ENCODE data around the gene MAGIX. TPM values are rescaled to one million over a fixed set of nuclear protein-coding genes. Genes with fewer than 3 reads are reported as not detected.
"Not testable (repeated sequence)": the region's sequence is repeated elsewhere in the genome, so short reads cannot be mapped to it uniquely, and the experiment has no call there.

The MAGIX gene
- 0.92 TPM for polyA plus RNA-seq (2013, experiment 1 of 2)
- polyA plus RNA-seq (2013, experiment 2 of 2) = 0.51 TPM

DNA sequence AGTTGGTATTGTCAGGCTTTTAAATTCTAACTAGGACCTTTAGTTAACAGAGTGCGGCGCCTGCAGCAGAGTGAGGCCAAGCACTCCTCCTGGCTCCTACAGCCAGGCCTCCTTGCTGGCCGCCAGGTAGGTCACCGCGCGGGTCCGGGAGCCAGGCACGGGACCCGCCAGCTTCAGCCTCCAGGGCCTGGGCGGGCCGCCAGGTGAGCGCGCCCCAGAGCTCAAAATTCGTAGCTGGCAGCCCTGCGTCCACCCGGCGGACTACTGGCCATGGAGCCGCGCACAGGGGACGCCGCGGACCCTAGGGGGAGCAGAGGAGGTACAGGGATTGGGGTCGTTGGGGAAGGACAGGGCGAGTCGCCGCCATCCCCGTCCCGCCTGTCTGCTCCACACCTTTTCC lies at the start of gene MAGIX:
TSS of gene MAGIX (plus strand) at position 139 of the 400 bp plus-strand sequence. CDS start at position 271, 132 bp downstream.
- peak within 1 kb of the TSS; percentile 5 for H3K4me3 ChIP-seq (ENCODE audit: extremely low read depth, insufficient read depth, low read length, poor library complexity, severe bottlenecking)

DNA sequence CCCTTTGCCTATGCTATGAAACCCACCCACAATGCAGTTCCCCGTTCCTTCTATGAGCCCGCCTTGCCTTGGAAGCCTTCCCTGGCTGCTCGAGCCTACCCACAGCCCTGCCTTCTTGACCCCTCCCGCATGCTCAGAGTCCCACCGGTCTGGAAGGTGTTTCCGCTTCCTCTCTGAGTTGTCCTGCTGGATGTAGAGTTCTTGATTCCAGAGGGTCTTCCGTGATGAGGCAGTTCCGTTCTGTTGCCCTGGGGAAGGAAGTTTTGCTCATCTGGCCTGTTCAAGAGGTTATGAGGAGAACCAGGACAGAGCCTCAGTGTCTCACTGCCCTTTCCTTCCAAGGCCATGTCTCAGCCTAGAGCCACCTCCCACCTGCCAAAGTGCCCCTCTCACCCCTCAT lies 46.5 kb upstream of the MAGIX start:
- H3K4me1 ChIP-seq (ENCODE audit: control insufficient read depth, insufficient read depth, low read length, poor library complexity, severe bottlenecking) = no peaks in the 10 kb centered on the region
- H3K4me3 ChIP-seq (ENCODE audit: extremely low read depth, insufficient read depth, low read length, poor library complexity, severe bottlenecking) = no peak overlapping the region
- no peaks in the 10 kb centered on the region for H3K9me3 ChIP-seq (ENCODE audit: control insufficient read depth, low read length)
- WGBS, 2 experiments (ENCODE audit: insufficient coverage in 2 of 2) = no CpG with 5 or more reads among the region's 8 CpGs
- H3K27ac ChIP-seq (ENCODE audit: low read depth, low read length, severe bottlenecking) = no peak overlapping the region
- peaks cover 50% of the 10 kb centered on the region for H3K36me3 ChIP-seq (ENCODE audit: control insufficient read depth, insufficient read depth, low read length)

More for the DNA sequence above, at the start of gene MAGIX:
- H3K27ac ChIP-seq (ENCODE audit: low read depth, low read length, severe bottlenecking) = no peak within 1 kb of the TSS
- 54 to 67% methylated on average over 13 to 14 of the region's 28 CpGs for WGBS, 2 experiments (ENCODE audit: insufficient coverage in 2 of 2)
- no peaks in the 10 kb centered on the region for H3K36me3 ChIP-seq (ENCODE audit: control insufficient read depth, insufficient read depth, low read length)
- no peaks in the 10 kb centered on the region for H3K9me3 ChIP-seq (ENCODE audit: control insufficient read depth, low read length)
- peaks cover 2% of the 10 kb centered on the region for H3K4me1 ChIP-seq (ENCODE audit: control insufficient read depth, insufficient read depth, low read length, poor library complexity, severe bottlenecking)

DNA sequence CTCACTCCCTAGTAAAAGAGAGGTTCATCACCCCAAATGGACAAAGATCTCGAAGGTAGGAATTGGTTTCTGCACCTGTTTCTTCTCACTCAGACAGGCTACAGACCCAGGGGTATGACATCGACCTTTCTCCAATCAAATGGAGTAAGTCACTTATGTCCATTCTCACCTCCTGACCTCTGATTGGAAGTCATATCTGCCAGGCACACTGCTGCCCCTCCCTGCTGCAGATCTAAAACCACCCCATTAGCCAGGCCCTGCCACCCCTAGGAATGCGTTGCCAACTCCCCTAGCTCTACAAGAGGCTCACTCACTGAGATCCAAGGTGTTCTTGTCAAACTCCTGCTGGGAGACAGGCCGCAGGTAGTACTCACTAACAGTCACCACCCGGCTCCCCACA lies 45.8 kb upstream of the MAGIX start:
- no peaks in the 10 kb centered on the region for H3K9me3 ChIP-seq (ENCODE audit: control insufficient read depth, low read length)
- 91% methylated on average over 4 of the region's 5 CpGs; no CpG with 5 or more reads in 1 of the 2 experiments for WGBS, 2 experiments (ENCODE audit: insufficient coverage in 2 of 2)
- H3K36me3 ChIP-seq (ENCODE audit: control insufficient read depth, insufficient read depth, low read length) = peaks cover 56% of the 10 kb centered on the region
- H3K4me1 ChIP-seq (ENCODE audit: control insufficient read depth, insufficient read depth, low read length, poor library complexity, severe bottlenecking) = no peaks in the 10 kb centered on the region
- H3K4me3 ChIP-seq (ENCODE audit: extremely low read depth, insufficient read depth, low read length, poor library complexity, severe bottlenecking) = no peak overlapping the region
- H3K27ac ChIP-seq (ENCODE audit: low read depth, low read length, severe bottlenecking) = no peak overlapping the region

DNA sequence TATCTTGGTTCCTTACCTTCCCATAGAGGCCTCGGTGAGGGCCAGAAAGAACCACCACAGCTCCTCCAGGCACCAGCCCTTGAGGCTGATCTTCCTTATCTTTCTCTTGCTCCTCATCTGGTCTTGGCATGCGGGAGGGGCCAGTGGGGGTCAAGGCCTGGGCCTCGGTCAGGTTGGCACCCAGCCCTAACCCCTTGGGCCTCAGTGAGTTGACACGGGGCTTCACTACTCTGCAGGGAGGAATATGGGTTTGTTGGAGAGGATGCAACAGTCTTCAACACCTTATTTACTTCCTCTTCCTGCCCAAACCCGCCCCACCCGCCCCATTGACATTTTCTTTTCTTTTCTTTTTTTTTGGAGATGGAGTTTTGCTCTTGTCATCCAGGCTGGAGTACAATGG lies 45.0 kb upstream of the MAGIX start:
- Histone ChIP-seq H3K27ac (ENCODE audit: low read depth, low read length, severe bottlenecking) (no peak overlapping the region), H3K4me3 (ENCODE audit: extremely low read depth, insufficient read depth, low read length, poor library complexity, severe bottlenecking) (no peak overlapping the region), H3K36me3 (ENCODE audit: control insufficient read depth, insufficient read depth, low read length) (peaks cover 54% of the 10 kb centered on the region), H3K4me1 (ENCODE audit: control insufficient read depth, insufficient read depth, low read length, poor library complexity, severe bottlenecking) (no peaks in the 10 kb centered on the region), H3K9me3 (ENCODE audit: control insufficient read depth, low read length) (no peaks in the 10 kb centered on the region)
- WGBS, 2 experiments (ENCODE audit: insufficient coverage in 2 of 2) = 100% methylated on average over 1 to 2 of the region's 6 CpGs

DNA sequence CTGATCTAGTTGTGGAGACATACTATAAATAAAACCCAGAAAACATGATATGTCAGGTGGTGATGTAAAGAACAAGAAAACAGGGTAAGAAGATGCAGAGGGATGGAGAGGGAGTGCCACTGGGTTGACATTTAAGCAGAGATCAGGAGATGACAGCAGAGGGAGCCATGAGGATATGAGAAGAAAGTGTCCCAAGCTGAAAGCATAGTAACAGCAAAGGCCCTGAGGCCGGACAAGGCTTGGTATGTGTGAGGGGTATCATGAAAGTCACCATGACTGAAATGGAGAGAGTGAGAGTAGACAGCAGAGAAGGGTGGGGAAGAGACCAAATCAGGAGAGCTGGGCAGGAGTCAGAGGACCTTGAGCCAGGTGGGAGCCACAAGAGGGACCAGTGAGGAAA lies 42.5 kb upstream of the MAGIX start:
- Histone ChIP-seq H3K27ac (ENCODE audit: low read depth, low read length, severe bottlenecking) (no peak overlapping the region), H3K36me3 (ENCODE audit: control insufficient read depth, insufficient read depth, low read length) (peaks cover 41% of the 10 kb centered on the region), H3K9me3 (ENCODE audit: control insufficient read depth, low read length) (no peaks in the 10 kb centered on the region), H3K4me3 (ENCODE audit: extremely low read depth, insufficient read depth, low read length, poor library complexity, severe bottlenecking) (no peak overlapping the region), H3K4me1 (ENCODE audit: control insufficient read depth, insufficient read depth, low read length, poor library complexity, severe bottlenecking) (no peaks in the 10 kb centered on the region)
- 100% methylated on average over 1 of the region's 1 CpG; no CpG with 5 or more reads in 1 of the 2 experiments for WGBS, 2 experiments (ENCODE audit: insufficient coverage in 2 of 2)

DNA sequence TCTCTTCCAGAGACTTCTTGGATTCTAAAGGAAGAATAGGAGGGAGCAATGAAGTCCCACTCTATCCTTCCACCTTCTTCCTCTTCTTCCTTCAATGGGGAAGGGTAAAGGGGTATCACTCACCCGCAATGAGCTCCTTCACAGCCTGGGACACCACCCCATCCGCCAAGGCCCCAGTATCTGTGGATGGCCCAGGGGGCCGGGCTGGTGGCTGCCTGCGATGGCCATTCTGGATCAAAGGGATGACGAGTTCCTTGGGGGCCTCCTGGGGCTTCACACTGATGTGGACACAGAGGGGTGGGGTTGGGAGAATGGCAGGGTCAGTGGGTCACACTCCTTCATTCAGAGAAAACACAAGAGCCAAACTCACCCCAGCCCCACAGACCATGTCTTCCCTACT lies 40.1 kb upstream of the MAGIX start:
- Histone ChIP-seq H3K36me3 (ENCODE audit: control insufficient read depth, insufficient read depth, low read length) (peaks cover 35% of the 10 kb centered on the region), H3K4me3 (ENCODE audit: extremely low read depth, insufficient read depth, low read length, poor library complexity, severe bottlenecking) (peak overlapping the region; percentile 67), H3K27ac (ENCODE audit: low read depth, low read length, severe bottlenecking) (no peak overlapping the region), H3K4me1 (ENCODE audit: control insufficient read depth, insufficient read depth, low read length, poor library complexity, severe bottlenecking) (no peaks in the 10 kb centered on the region), H3K9me3 (ENCODE audit: control insufficient read depth, low read length) (no peaks in the 10 kb centered on the region)
- WGBS, 2 experiments (ENCODE audit: insufficient coverage in 2 of 2) = no CpG with 5 or more reads among the region's 5 CpGs

DNA sequence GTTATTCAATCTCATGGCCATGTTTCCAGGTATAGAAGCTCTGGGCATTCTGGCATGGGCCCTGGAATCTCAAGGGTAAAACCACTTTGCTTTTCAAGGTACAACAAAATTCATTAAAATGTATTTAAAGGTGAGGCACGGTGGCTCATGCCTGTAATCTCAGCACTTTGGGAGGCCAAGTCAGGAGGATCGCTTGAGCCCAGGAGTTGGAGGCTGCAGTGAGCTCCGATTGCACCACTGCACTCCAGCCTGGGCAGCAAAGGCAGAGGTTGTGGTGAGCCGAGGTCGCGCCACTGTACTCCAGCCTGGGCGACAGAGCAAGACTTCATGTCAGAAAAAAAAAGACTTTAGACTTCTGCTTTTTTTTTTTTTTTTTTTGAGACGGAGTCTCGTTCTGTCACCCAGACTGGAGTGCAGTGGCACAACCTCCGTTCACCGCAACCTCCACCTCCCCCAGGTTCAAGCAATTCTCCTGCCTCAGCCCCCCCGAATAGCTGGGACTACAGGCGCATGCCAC lies 34.8 kb upstream of the MAGIX start:
- not testable (repeated sequence) for H3K4me1 ChIP-seq (ENCODE audit: control insufficient read depth, insufficient read depth, low read length, poor library complexity, severe bottlenecking); H3K27ac ChIP-seq (ENCODE audit: low read depth, low read length, severe bottlenecking); H3K36me3 ChIP-seq (ENCODE audit: control insufficient read depth, insufficient read depth, low read length); H3K4me3 ChIP-seq (ENCODE audit: extremely low read depth, insufficient read depth, low read length, poor library complexity, severe bottlenecking); H3K9me3 ChIP-seq (ENCODE audit: control insufficient read depth, low read length)
- WGBS, 2 experiments (ENCODE audit: insufficient coverage in 2 of 2) = 80 to 100% methylated on average over 1 to 2 of the region's 13 CpGs

DNA sequence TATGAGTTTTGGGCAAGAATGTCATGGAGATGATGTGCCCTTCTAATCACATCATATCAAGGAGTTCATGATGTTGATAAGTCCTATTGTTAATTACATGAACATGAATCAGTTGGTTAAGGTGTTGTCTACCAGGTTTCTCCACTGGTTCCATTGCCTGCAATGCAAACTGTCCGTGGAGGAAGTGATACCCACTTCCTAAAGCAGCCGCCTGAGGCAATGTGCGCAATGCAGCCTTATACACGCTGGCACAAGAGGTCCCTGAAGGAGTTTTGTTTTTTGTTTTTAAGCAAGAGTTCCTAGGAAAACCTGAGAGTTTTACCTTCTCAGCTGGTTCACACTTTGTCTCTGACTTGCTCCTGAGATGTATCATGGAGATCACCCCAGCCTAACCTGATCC lies 33.1 kb upstream of the MAGIX start:
- Histone ChIP-seq H3K4me1 (ENCODE audit: control insufficient read depth, insufficient read depth, low read length, poor library complexity, severe bottlenecking) (no peaks in the 10 kb centered on the region), H3K36me3 (ENCODE audit: control insufficient read depth, insufficient read depth, low read length) (no peaks in the 10 kb centered on the region), H3K9me3 (ENCODE audit: control insufficient read depth, low read length) (no peaks in the 10 kb centered on the region), H3K4me3 (ENCODE audit: extremely low read depth, insufficient read depth, low read length, poor library complexity, severe bottlenecking) (no peak overlapping the region), H3K27ac (ENCODE audit: low read depth, low read length, severe bottlenecking) (no peak overlapping the region)
- WGBS, 2 experiments (ENCODE audit: insufficient coverage in 2 of 2) = 80% methylated on average over 1 of the region's 4 CpGs; no CpG with 5 or more reads in 1 of the 2 experiments

DNA sequence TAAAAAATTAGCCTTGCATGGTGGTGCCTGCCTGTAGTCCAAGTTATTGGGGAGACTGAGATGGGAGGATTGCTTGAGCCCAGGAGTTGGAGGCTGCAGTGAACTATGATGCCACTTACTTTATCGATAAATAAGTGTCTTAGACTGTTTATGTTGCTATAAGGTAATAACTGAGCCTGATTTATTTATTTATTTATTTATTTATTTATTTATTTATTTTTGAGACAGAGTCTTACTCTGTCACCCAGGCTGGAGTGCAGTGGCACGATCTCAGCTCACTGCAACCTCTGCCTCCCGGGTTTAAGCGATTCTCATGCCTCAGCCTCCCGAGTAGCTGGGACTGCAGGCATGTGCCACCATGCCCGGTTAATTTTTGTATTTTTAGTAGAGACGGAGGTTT lies 30.3 kb upstream of the MAGIX start:
- H3K36me3 ChIP-seq (ENCODE audit: control insufficient read depth, insufficient read depth, low read length); H3K4me1 ChIP-seq (ENCODE audit: control insufficient read depth, insufficient read depth, low read length, poor library complexity, severe bottlenecking); H3K9me3 ChIP-seq (ENCODE audit: control insufficient read depth, low read length); H3K4me3 ChIP-seq (ENCODE audit: extremely low read depth, insufficient read depth, low read length, poor library complexity, severe bottlenecking); H3K27ac ChIP-seq (ENCODE audit: low read depth, low read length, severe bottlenecking): not testable (repeated sequence)
- WGBS, 2 experiments (ENCODE audit: insufficient coverage in 2 of 2) = 98 to 100% methylated on average over 5 of the region's 7 CpGs

DNA sequence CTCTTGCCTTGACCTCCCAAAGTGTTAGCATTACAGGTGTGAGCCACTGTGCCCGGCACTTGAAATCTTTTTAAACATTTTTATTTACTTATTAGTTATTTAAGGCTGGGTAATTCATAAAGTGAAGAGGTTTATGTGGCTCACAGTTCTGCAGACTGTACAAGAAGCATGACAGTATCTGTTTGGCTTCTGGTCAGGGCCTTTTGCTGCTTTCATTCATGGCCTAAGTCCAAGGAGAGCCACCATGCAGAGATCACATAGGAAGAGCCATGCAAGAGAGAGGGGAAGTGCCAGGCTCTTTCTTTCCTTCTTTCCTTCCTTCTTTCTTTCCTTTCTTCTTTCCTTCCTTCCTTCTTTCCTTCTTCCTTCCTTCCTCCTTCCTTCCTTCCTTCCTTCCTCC lies 28.8 kb upstream of the MAGIX start:
- Histone ChIP-seq H3K36me3 (ENCODE audit: control insufficient read depth, insufficient read depth, low read length) (no peaks in the 10 kb centered on the region), H3K4me3 (ENCODE audit: extremely low read depth, insufficient read depth, low read length, poor library complexity, severe bottlenecking) (no peak overlapping the region), H3K9me3 (ENCODE audit: control insufficient read depth, low read length) (no peaks in the 10 kb centered on the region), H3K27ac (ENCODE audit: low read depth, low read length, severe bottlenecking) (no peak overlapping the region), H3K4me1 (ENCODE audit: control insufficient read depth, insufficient read depth, low read length, poor library complexity, severe bottlenecking) (no peaks in the 10 kb centered on the region)
- no CpG with 5 or more reads among the region's 1 CpG for WGBS, 2 experiments (ENCODE audit: insufficient coverage in 2 of 2)

DNA sequence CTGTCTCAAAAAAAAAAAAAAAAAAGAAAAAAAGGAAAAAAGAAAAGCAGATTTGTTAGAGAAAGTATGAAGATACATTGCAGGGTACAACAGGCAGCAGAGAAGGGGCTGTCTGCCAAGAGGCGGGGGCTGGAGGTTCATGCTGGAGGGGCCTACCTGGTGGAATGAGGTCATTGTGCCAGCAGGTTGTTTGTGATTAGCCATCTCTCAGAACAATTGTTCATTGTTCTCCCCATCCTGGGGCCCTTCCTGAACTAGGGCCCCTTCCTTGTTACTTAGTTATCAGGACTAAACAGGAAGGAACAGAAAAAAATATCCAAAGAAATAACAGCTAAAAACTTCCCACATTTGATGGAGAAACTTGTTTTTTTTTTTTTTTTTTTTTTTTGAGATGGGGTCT lies 25.1 kb upstream of the MAGIX start:
- WGBS, 2 experiments (ENCODE audit: insufficient coverage in 2 of 2) = no CpG with 5 or more reads among the region's 1 CpG
- Histone ChIP-seq H3K4me1 (ENCODE audit: control insufficient read depth, insufficient read depth, low read length, poor library complexity, severe bottlenecking) (no peaks in the 10 kb centered on the region), H3K9me3 (ENCODE audit: control insufficient read depth, low read length) (peaks cover 14% of the 10 kb centered on the region), H3K36me3 (ENCODE audit: control insufficient read depth, insufficient read depth, low read length) (no peaks in the 10 kb centered on the region), H3K4me3 (ENCODE audit: extremely low read depth, insufficient read depth, low read length, poor library complexity, severe bottlenecking) (no peak overlapping the region), H3K27ac (ENCODE audit: low read depth, low read length, severe bottlenecking) (no peak overlapping the region)
